Type B pancreatic cell (in vitro differentiated cells): ENCODE measurements around the gene PARN. TPM values are rescaled to one million over a fixed set of nuclear protein-coding genes. Genes with fewer than 3 reads are reported as not detected.

ENCODE experiments used
- DNase-seq: peaks from one replicate; pipeline ENCODE4 v3.0.0; 2021; ENCODE audit warnings: mixed read lengths; ENCODE audit not compliant: unreplicated experiment; ENCODE audit errors: extremely low spot score
- H3K27ac Mint-ChIP-seq: 2 replicates; pipeline ENCODE4 v1.8.0; 2021; ENCODE audit warnings: mild to moderate bottlenecking, mixed read lengths
- H3K27me3 Mint-ChIP-seq: 2 replicates; pipeline ENCODE4 v1.8.0; 2021; ENCODE audit warnings: mixed read lengths
- H3K36me3 Mint-ChIP-seq: 2 replicates; pipeline ENCODE4 v1.8.0; 2021; ENCODE audit warnings: mixed read lengths
- H3K4me1 Mint-ChIP-seq: one replicate; pipeline ENCODE4 v1.8.0; 2021; ENCODE audit warnings: mixed read lengths; ENCODE audit not compliant: unreplicated experiment
- H3K4me3 Mint-ChIP-seq: 2 replicates; pipeline ENCODE4 v1.8.0; 2021; ENCODE audit warnings: mild to moderate bottlenecking, mixed read lengths
- H3K9me3 Mint-ChIP-seq: 2 replicates; pipeline ENCODE4 v1.8.0; 2021; ENCODE audit warnings: mixed read lengths
- CTCF ChIP-seq: fragments of 200-600 bp; sonication (generic); conservative IDR thresholded peaks from 2 replicates; pipeline ENCODE4 v1.5.0; 2021; ENCODE audit warnings: antibody characterized with exemption, mild to moderate bottlenecking
- total RNA-seq: library from RNA; stranded (reverse); gene quantifications from 2 replicates; pipeline ENCODE4 v1.2.1, GENCODE V29; 2021; ENCODE audit warnings: low replicate concordance

Gene PARN
- total RNA-seq, 1 donor from 2014 or later, result 26.1 TPM

DNA sequence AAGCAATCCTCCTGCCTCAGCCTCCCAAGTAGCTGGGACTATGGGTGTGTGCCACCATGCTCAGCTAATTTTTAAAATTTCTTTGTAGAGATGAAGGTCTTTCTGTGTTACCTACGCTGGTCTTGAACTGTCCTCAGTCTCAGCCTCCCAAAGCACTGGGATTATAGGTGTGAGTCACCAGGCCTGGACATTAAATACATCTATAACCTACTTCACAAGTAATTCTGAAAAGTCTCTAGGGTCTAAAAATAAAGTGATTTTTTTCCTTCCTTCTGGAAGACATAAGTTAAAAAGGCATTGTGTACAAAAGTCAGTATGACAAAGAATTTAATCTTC lies 118.3 kb downstream of the PARN start:
- H3K27me3 Mint-ChIP-seq, result no peaks in the 10 kb centered on the region
- no peaks in the 10 kb centered on the region for H3K9me3 Mint-ChIP-seq
- H3K36me3 Mint-ChIP-seq, result no peaks in the 10 kb centered on the region
- H3K4me1 Mint-ChIP-seq, result no peaks in the 10 kb centered on the region
- TF ChIP-seq CTCF, result no peak
- no peak overlapping the region for H3K4me3 Mint-ChIP-seq
- DNase-seq, result no peak
- no peak overlapping the region for H3K27ac Mint-ChIP-seq

- no peak overlapping the region for H3K4me3 Mint-ChIP-seq
Measured at GRCh38 chr16:14510939-14511799, 118.9 kb downstream of the PARN start.

GRCh38 chr16:14510581-14510938 lies 119.5 kb downstream of the PARN start:
- no peak overlapping the region for H3K27ac Mint-ChIP-seq
- no peaks in the 10 kb centered on the region for H3K4me1 Mint-ChIP-seq
- H3K36me3 Mint-ChIP-seq, result no peaks in the 10 kb centered on the region
- no peaks in the 10 kb centered on the region for H3K27me3 Mint-ChIP-seq
- DNase-seq, result no peak
- no peaks in the 10 kb centered on the region for H3K9me3 Mint-ChIP-seq
- H3K4me3 Mint-ChIP-seq, result no peak overlapping the region
- TF ChIP-seq CTCF, result no peak

More at GRCh38 chr16:14510939-14511799, 118.9 kb downstream of the PARN start:
- Mint-ChIP-seq H3K27me3 (no peaks in the 10 kb centered on the region), H3K9me3 (no peaks in the 10 kb centered on the region), H3K4me1 (no peaks in the 10 kb centered on the region), H3K36me3 (no peaks in the 10 kb centered on the region), H3K27ac (no peak overlapping the region)
- no peak for TF ChIP-seq CTCF
- DNase-seq, result no peak

- H3K36me3 Mint-ChIP-seq, result no peaks in the 10 kb centered on the region
- no peaks in the 10 kb centered on the region for H3K4me1 Mint-ChIP-seq
- H3K27me3 Mint-ChIP-seq, result no peaks in the 10 kb centered on the region
- DNase-seq, result no peak
- H3K9me3 Mint-ChIP-seq, result no peaks in the 10 kb centered on the region
- no peak overlapping the region for H3K27ac Mint-ChIP-seq
- no peak overlapping the region for H3K4me3 Mint-ChIP-seq
- no peak for TF ChIP-seq CTCF
Measured at GRCh38 chr16:14509675-14510132, 120.4 kb downstream of the PARN start.

GRCh38 chr16:14509055-14509454 lies 121.0 kb downstream of the PARN start:
- no peaks in the 10 kb centered on the region for H3K9me3 Mint-ChIP-seq
- H3K4me1 Mint-ChIP-seq, result no peaks in the 10 kb centered on the region
- no peak overlapping the region for H3K4me3 Mint-ChIP-seq
- H3K27me3 Mint-ChIP-seq, result no peaks in the 10 kb centered on the region
- no peak for TF ChIP-seq CTCF
- H3K27ac Mint-ChIP-seq, result no peak overlapping the region
- H3K36me3 Mint-ChIP-seq, result no peaks in the 10 kb centered on the region
- no peak for DNase-seq
